Coronary artery (tissue), 2 donors: ENCODE results near the gene FHIP1A.
"Not testable (repeated sequence)": the region's sequence is repeated elsewhere in the genome, so short reads cannot be mapped to it uniquely, and the experiment has no call there.

Experiments
- DNase-seq: peaks from one replicate; pipeline ENCODE4 v3.0.0-alpha.2; 2017; ENCODE audit warnings: low spot score
- H3K27ac ChIP-seq, 2 donors: fragments of 200-600 bp; sonication (generic); one replicate each; pipeline ENCODE4 v1.5.1; 2016 to 2019
- H3K4me3 ChIP-seq: fragments of 200-600 bp; sonication (generic); 2 replicates; pipeline ENCODE4 v1.5.1; 2016; ENCODE audit warnings: mild to moderate bottlenecking, moderate library complexity
- TF ChIP-seq, protein P1 (sequence below): fragments of 200-600 bp; sonication (generic); IDR thresholded peaks from one replicate; pipeline ENCODE4 v1.5.1; 2019; ENCODE audit warnings: antibody characterized with exemption

The FHIP1A gene

DNA sequence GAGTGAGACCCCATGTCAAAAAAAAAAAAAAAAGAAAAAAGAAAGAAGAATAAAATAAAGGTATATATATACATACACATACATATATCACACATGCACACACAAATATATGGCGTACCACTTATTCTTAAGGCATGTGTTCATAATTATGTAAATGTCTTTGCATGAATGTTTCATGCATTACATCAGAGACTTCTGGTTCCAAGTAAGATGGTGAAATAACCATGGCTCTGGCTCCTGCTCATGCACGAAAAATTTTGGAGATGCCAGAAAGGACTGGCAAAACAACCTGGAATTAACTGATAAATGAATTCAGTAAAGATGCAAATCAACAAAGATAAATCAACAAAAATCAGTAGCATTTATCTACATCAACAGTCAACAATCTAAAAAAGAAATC, 19.7 kb upstream of the FHIP1A start:
- TF ChIP-seq, protein P1, sequence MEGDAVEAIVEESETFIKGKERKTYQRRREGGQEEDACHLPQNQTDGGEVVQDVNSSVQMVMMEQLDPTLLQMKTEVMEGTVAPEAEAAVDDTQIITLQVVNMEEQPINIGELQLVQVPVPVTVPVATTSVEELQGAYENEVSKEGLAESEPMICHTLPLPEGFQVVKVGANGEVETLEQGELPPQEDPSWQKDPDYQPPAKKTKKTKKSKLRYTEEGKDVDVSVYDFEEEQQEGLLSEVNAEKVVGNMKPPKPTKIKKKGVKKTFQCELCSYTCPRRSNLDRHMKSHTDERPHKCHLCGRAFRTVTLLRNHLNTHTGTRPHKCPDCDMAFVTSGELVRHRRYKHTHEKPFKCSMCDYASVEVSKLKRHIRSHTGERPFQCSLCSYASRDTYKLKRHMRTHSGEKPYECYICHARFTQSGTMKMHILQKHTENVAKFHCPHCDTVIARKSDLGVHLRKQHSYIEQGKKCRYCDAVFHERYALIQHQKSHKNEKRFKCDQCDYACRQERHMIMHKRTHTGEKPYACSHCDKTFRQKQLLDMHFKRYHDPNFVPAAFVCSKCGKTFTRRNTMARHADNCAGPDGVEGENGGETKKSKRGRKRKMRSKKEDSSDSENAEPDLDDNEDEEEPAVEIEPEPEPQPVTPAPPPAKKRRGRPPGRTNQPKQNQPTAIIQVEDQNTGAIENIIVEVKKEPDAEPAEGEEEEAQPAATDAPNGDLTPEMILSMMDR = no peak
- Histone ChIP-seq H3K27ac (no peak overlapping the region), H3K4me3 (no peak overlapping the region)
- no peak for DNase-seq

DNA sequence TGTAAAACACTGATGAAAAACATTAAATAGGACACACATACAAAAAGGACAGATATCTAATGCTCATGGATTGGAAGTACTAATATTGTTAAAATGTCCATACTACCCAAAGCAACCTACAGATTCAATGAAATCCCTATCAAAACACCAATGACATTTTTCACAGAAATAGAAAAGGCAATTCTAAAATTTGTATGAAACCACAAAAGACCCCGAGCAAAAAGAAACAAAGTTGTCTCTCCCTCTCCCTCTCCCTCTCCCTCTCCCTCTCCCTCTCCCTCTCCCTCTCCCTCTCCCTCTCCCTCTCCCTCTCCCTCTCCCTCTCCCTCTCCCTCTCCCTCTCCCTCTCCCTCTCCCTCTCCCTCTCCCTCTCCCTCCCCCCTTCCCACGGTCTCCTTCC, 19.2 kb upstream of the FHIP1A start:
- H3K4me3 ChIP-seq, H3K27ac ChIP-seq, DNase-seq: not testable (repeated sequence)

DNA sequence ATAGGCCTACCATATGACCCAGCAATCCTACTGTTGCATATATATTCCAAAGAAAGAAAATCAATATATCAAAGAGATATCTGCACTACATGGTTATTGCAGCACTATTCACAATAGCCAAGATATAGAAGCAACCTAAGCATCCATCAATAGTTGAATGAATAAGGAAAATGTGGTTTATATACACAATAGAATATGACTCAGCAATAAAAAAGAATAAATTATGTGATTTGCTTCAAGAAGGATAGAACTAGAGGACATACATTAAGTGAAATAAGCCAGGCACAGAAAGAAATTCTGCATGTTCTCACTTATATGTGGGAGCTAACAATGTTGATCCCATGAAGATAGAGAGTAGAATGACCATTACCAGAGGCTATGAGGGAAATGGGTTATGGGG, 13.1 kb upstream of the FHIP1A start:
- TF ChIP-seq, protein P1 = no peak
- Histone ChIP-seq H3K27ac (no peak overlapping the region), H3K4me3 (no peak overlapping the region)
- no peak for DNase-seq

DNA sequence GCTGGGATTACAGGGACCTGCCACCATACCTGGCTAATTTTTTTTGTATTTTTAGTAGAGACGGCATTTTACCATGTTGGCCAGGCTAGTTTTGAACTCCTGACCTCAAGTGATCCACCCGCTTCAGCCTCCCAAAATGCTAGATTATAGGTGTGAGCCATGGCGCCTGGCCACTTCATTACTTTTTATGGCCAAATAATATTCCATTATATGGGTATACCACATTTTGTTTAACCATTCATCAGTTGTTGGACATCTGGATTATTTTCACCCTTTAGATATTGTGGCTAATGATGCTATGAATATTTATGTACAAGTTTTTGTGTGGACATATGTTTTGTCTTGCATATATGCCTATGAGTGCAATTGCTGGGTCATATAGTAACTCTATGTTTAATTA, 8.6 kb upstream of the FHIP1A start:
- no peak for DNase-seq
- no peak overlapping the region for H3K4me3 ChIP-seq
- TF ChIP-seq, protein P1 = no peak
- H3K27ac ChIP-seq = no peak overlapping the region

DNA sequence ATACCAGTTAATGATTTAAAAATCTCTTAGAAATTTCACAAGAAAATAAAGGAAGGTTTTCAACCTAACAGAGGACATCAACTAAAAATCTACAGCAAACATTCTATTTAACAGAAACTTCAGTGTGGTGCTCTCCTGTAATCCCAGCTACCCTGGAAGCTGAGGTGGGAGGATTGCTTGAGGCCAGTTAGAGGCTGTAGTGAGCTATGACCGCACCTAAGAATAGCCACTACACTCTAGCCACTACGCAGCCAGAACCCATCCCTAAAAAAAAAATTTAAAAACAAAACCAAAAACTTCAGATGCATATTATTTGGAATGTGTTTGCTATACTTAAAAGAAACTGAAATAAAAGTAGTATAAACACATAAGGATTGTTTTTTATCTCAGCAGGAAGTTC, 7.2 kb upstream of the FHIP1A start:
- H3K27ac ChIP-seq = no peak overlapping the region
- DNase-seq = no peak
- TF ChIP-seq, protein P1 = no peak
- no peak overlapping the region for H3K4me3 ChIP-seq

DNA sequence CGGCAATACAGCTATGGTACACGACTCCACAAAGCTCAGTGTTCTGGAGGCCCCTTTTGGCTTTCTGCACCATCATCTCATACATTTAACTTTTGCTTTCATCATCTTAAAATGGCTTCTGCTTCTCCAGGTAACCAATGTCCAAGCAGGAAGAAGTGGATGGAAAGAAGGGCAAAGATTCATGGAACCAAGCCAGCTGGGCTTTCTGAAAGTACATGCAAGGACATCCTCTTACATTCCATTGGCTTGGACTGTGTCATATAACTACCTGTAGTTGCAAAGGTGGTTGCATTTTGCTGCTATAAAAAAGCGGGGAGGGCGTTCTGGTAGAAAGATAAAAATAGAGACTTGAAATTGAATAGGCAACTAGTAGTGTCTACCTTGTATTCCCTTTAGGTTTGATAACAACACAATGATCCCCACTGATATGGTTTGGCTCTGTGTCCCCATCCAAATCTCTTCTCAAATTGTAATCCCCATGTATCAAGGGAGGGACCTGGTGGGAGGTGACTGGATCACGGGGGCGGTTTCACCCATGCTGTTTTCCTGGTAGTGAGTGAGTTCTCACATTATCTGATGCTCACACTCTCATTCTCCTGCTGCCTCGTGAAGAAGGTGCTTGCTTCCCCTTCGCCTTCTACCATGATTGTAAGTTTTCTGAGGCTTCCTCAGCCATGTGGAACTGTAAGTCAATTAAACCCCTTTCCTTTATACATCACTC, 6.7 kb upstream of the FHIP1A start:
- H3K27ac ChIP-seq = no peak overlapping the region
- no peak for DNase-seq
- TF ChIP-seq, protein P1 = no peak
- no peak overlapping the region for H3K4me3 ChIP-seq

DNA sequence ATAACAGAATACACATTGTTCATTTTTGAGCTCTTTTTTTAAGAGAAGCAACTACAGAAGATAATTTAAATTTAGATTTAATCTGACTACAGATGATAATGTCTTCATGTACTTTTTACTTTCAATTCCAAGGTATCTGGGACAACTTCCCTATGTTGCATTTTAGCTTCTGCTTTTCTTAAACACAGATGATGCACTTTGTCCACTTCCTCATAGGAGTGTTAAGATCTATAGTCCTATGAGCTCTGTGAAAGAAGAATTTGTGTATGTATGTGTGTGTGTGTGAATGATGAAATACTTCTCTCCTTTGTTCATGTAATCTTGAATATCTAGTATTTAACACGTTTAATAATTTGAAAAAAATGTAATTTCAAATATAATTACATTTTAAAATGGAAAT, 5.3 kb upstream of the FHIP1A start:
- H3K27ac ChIP-seq = no peak overlapping the region
- no peak for DNase-seq
- H3K4me3 ChIP-seq = no peak overlapping the region
- TF ChIP-seq, protein P1 = no peak

DNA sequence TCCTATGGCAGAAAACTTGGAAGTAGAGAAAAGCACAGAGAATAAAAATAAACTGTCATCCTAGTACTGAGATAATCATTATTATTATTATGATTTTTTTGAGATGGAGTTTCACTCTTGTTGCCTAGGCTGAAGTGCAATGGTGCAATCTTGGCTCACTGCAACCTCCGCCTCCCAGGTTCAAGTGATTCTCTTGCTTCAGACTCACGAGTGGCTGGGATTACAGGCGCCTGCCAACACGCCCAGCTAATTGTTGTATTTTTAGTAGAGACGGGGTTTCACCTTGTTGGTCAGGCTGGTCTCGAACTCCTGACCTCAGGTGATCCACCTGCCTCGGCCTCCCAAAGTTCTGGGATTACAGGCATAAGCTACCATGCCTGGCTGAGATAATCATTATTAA, 4.2 kb upstream of the FHIP1A start:
- not testable (repeated sequence) for H3K27ac ChIP-seq, DNase-seq, H3K4me3 ChIP-seq
